ENCODE measurements around the gene SLC25A51.

GRCh38 chr9:37870799-37871176 is 33.1 kb downstream of the SLC25A51 start:
- no peak for TF ChIP-seq CTCF (IDR thresholded peaks at IDR 0.05)
- TF ChIP-seq POLR2A (IDR thresholded peaks at IDR 0.05; ENCODE audit: low read depth), result no peak
